HepG2 (cell line): Measurements from ENCODE around the gene PDGFRA. TPM values are rescaled to one million over a fixed set of nuclear protein-coding genes. Genes with fewer than 3 reads are reported as not detected.
"Not testable (repeated sequence)": the region's sequence is repeated elsewhere in the genome, so short reads cannot be mapped to it uniquely, and the experiment has no call there.

Experiments used
- ATAC-seq: fragments of 200-7000 bp; cut with Tn5 transposase; 3 replicates; pipeline ENCODE4 v1.9.1; 2020; ENCODE audit warnings: mild to moderate bottlenecking, moderate library complexity
- BruUV-seq: library from RNA; stranded (reverse); fragments of 400-500 nt; replicated peaks from 2 replicates; lab custom pipeline; 2021; lab: Mats Ljungman, UMichigan
- CTCF ChIA-PET: fragments of 300-600 bp; formaldehyde crosslinking; extraction: SDS; loops from one replicate; lab custom pipeline; 2021; ENCODE audit warnings: low total read pairs, inconsistent platforms, low intra/inter-chr PET ratio; lab: Yijun Ruan, JAX
- POLR2A ChIA-PET: fragments of 350-600 bp; sonication (Branson Sonifier 250); formaldehyde crosslinking; loops from one replicate; lab custom pipeline; 2020; ENCODE audit warnings: antibody characterized with exemption, inconsistent platforms; lab: Yijun Ruan, JAX
- DNase-seq: peaks from one replicate; pipeline ENCODE4 v3.0.0-alpha.2; 2015; ENCODE audit warnings: low spot score
- FAIRE-seq: peaks from 3 replicates; lab custom pipeline; 2011; peaks lifted over from hg19 to GRCh38; lab: Jason Lieb, UNC
- H2AFZ ChIP-seq: one replicate; pipeline ENCODE4 v1.6.1; 2011; ENCODE audit warnings: low read length, inconsistent platforms
- H3K27ac ChIP-seq: fragments of 300-600 bp; 3 replicates; pipeline ENCODE4 v1.8.0; 2011; ENCODE audit warnings: mixed run types, mild to moderate bottlenecking, mixed read lengths, low read length, inconsistent platforms; ENCODE audit not compliant: insufficient read depth; ENCODE audit errors: extremely low read length
- H3K27me3 ChIP-seq, 2 experiments: fragments of 200-600 bp in 1 of 2; 2 replicates in 1 of 2; 3 replicates in 1 of 2; pipeline versions ENCODE4 v1.6.0 to v1.8.0; 2011; ENCODE audit warnings: low read length in 2 of 2, mild to moderate bottlenecking in 2 of 2, moderate library complexity in 2 of 2, inconsistent platforms in 1 of 2; ENCODE audit not compliant: insufficient read depth in 2 of 2, control insufficient read depth in 1 of 2
- H3K36me3 ChIP-seq, 2 experiments: fragments of 200-600 bp in 1 of 2; replicated peaks in 1 of 2; 2 replicates in 1 of 2; 3 replicates in 1 of 2; pipeline versions ENCODE4 v1.5.1 to v1.8.0; 2011; ENCODE audit warnings: low read length in 2 of 2, inconsistent platforms in 1 of 2; ENCODE audit not compliant: insufficient read depth in 2 of 2, control insufficient read depth in 1 of 2
- H3K4me1 ChIP-seq: 2 replicates; pipeline ENCODE4 v1.5.1; 2012; ENCODE audit warnings: low read length, inconsistent platforms; ENCODE audit not compliant: insufficient read depth
- H3K4me2 ChIP-seq: 2 replicates; pipeline ENCODE4 v1.6.0; 2011; ENCODE audit warnings: low read depth, low read length, inconsistent platforms
- H3K4me3 ChIP-seq, 3 experiments: fragments of 200-600 bp in 1 of 3; sonication (generic), shearing (Covaris generic) in 1 of 3; replicated peaks in 1 of 3; 2 replicates each; pipeline ENCODE4 v1.5.1; 2011 to 2016; ENCODE audit warnings: low read length in 3 of 3, inconsistent platforms in 2 of 3, low read depth in 2 of 3, mild to moderate bottlenecking in 2 of 3, control low read depth in 1 of 3, mixed read lengths in 1 of 3; ENCODE audit not compliant: insufficient read depth in 1 of 3
- H3K79me2 ChIP-seq: one replicate; pipeline ENCODE4 v1.6.1; 2011; ENCODE audit warnings: low read length, inconsistent platforms; ENCODE audit not compliant: insufficient read depth
- H3K9ac ChIP-seq: 2 replicates; pipeline ENCODE4 v1.6.0; 2011; ENCODE audit warnings: mild to moderate bottlenecking, low read depth, low read length, inconsistent platforms; ENCODE audit not compliant: insufficient read depth
- H3K9me3 ChIP-seq: 2 replicates; pipeline ENCODE4 v1.5.1; 2012; ENCODE audit warnings: mild to moderate bottlenecking, low read length
- H4K20me1 ChIP-seq: 2 replicates; pipeline ENCODE4 v1.6.0; 2011; ENCODE audit warnings: inconsistent platforms, mild to moderate bottlenecking, low read length, moderate library complexity; ENCODE audit not compliant: insufficient read depth
- ZFP36 ChIP-seq: fragments of 150-350 bp; IDR thresholded peaks from 2 replicates; pipeline ENCODE4 v1.6.1; 2018; ENCODE audit warnings: borderline replicate concordance, low read length, low read depth; ENCODE audit not compliant: partially characterized antibody
- WGBS: methylation state at CpG from one replicate; pipeline ENCODE4 v1.1.6; 2017; ENCODE audit warnings: low lambda C conversion rate; 5-methylcytosine and 5-hydroxymethylcytosine counted together
- in situ Hi-C: cut with HindIII; loops from 2 replicates; pipeline ENCODE4 v1.10.0; 2017; ENCODE audit warnings: low pct_unique_long_range_greater_than_20kb; ENCODE audit not compliant: extremely low pct_ligation_motif_present
- intact Hi-C: fragments of 100-400 bp; cut with micrococcal nuclease; formaldehyde crosslinking; loops from one replicate; pipeline ENCODE4 v1.10.0; 2022; ENCODE audit not compliant: unreplicated experiment
- polyA plus RNA-seq, 8 experiments: library from polyadenylated mRNA; depleted of rRNA in 3 of 8; stranded (reverse) in 7 of 8; unstranded in 1 of 8; fragments of >200 nt; fragmentation: Illumina TruSeq in 4 of 8; extraction: Trizol in 4 of 8; gene quantifications; 2 replicates each; pipeline versions ENCODE4 v1.2.1 to v1.2.3, GENCODE V29; 2011 to 2016; ENCODE audit warnings: low read depth in 4 of 8, missing spikeins in 1 of 8, mixed read lengths in 1 of 8; ENCODE audit not compliant: insufficient read depth in 1 of 8
- total RNA-seq, 5 experiments: library from RNA; depleted of rRNA; stranded (reverse); fragments of >200 nt; fragmentation: Illumina TruSeq; extraction: Trizol; gene quantifications; 2 replicates each; pipeline ENCODE4 v1.2.3, GENCODE V29; 2016; ENCODE audit warnings: low read depth in 1 of 5
- TF ChIP-seq, protein P1 (sequence below), 2 experiments: sonication (generic) in 1 of 2; formaldehyde crosslinking in 1 of 2; IDR thresholded peaks; 2 replicates each; pipeline versions ENCODE4 v1.4.0 to v1.6.1; 2016 to 2020; ENCODE audit warnings: borderline replicate concordance in 1 of 2, low read depth in 1 of 2, mild to moderate bottlenecking in 1 of 2, missing genetic modification reagents in 1 of 2

PDGFRA gene
- total and polyA plus RNA-seq, 2 of the 13 experiments (the other 11 are each of a cell fraction or from before 2014, with no cell fraction given): 0.04 TPM; not detected in 1

DNA sequence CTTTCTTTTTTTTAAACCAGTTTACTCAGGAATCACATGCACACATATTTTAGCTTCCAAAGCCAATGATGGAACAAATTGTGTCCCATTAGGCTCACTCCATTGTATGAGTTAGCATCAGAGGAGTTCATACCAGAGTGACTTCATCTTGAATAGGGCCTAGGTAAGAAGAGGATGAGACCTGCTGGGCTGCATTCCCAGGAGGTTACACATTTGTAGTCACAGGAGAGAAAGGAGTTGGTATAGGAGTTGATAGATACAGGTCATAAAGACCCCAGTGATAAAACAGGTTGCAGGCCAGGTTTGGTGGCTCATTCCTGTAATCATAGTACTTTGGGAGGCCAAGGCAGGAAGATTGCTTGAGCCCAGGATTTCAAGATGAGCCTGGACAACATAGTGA, 9.3 kb downstream of the PDGFRA start (continued):
- TF ChIP-seq, protein P1, sequence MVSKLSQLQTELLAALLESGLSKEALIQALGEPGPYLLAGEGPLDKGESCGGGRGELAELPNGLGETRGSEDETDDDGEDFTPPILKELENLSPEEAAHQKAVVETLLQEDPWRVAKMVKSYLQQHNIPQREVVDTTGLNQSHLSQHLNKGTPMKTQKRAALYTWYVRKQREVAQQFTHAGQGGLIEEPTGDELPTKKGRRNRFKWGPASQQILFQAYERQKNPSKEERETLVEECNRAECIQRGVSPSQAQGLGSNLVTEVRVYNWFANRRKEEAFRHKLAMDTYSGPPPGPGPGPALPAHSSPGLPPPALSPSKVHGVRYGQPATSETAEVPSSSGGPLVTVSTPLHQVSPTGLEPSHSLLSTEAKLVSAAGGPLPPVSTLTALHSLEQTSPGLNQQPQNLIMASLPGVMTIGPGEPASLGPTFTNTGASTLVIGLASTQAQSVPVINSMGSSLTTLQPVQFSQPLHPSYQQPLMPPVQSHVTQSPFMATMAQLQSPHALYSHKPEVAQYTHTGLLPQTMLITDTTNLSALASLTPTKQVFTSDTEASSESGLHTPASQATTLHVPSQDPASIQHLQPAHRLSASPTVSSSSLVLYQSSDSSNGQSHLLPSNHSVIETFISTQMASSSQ (IDR thresholded peaks at IDR 0.05; ENCODE audit: low read depth): no peak
- TF ChIP-seq, protein P1 (CRISPR knock-in tag; IDR thresholded peaks at IDR 0.05; ENCODE audit: borderline replicate concordance): no peak

DNA sequence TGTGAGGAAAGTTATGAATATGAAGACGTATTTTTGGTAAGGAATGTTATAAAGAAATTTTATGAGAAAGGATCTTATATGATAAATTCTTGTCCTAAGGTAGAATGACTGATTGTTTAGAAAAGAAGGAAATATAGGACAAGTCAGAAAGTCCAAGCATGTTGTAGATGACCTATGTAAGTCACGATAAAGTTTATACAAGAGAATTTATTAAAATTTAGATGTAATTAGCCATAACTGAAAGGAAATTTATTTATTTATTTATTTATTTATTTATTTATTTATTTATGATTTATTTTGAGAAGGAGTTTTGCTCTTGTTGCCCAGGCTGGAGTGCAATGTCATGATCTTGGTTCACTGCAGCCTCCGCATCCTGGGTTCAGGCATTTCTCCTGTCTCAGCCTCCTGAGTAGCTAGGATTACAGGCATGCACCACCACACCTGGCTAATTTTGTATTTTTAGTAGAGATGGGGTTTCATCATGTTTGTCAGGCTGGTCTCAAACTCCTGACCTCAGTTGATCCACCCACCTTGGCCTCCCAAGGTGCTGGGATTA, 12.3 kb downstream of the PDGFRA start:
- H3K36me3 ChIP-seq, DNase-seq, H3K9ac ChIP-seq, BruUV-seq, H3K27ac ChIP-seq, intact Hi-C loops, H3K27me3 ChIP-seq, H3K4me3 ChIP-seq, H3K4me1 ChIP-seq, H4K20me1 ChIP-seq, H2AFZ ChIP-seq, POLR2A ChIA-PET, H3K4me2 ChIP-seq, CTCF ChIA-PET, ATAC-seq, FAIRE-seq, H3K79me2 ChIP-seq: not testable (repeated sequence)
- in situ Hi-C loops: loop anchor here (25.0 kb wide), 3 partner anchors 754 to 1054 kb away; no protein-coding TSS in a partner anchor
- peak; percentile 63 for TF ChIP-seq ZFP36
- WGBS: 67% methylated on average over 3 of the region's 3 CpGs
- peaks cover 44% of the 10 kb centered on the region for H3K9me3 ChIP-seq

GRCh38 chr4:54243541-54243940, 14.4 kb downstream of the PDGFRA start:
- POLR2A ChIA-PET, H4K20me1 ChIP-seq, H3K27me3 ChIP-seq, H2AFZ ChIP-seq, H3K4me3 ChIP-seq, H3K4me1 ChIP-seq, FAIRE-seq, H3K4me2 ChIP-seq, intact Hi-C loops, H3K79me2 ChIP-seq, H3K27ac ChIP-seq, ATAC-seq, DNase-seq, H3K36me3 ChIP-seq, H3K9ac ChIP-seq, BruUV-seq, CTCF ChIA-PET: not testable (repeated sequence)
- 71% methylated on average over 13 of the region's 15 CpGs for WGBS
- peaks cover 44% of the 10 kb centered on the region for H3K9me3 ChIP-seq
- in situ Hi-C loops: loop anchor here (25.0 kb wide), 3 partner anchors 756 to 1056 kb away; no protein-coding TSS in a partner anchor

DNA sequence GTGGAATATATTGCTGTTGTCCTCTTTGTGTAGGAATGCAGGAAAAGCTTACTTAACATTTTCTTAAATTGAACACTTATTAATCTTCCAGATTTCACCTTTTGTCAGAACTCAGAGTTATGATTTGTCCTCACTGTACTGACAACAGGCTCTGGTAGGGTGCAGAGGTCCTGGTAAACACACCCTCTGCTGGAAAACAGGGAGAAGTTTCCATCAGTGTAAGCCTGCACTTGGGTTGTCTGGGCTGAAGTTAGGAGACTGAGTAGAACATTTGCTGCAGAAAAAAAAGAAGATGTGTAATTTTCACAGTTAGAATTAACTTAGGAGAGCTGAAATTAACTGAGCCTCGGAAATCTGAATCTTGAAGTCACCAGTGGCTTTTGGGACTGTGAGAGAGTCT, 23.2 kb downstream of the PDGFRA start:
- intact Hi-C loops, H3K9ac ChIP-seq, FAIRE-seq, BruUV-seq, H3K9me3 ChIP-seq, H3K27me3 ChIP-seq, H3K79me2 ChIP-seq, CTCF ChIA-PET, H4K20me1 ChIP-seq, H3K36me3 ChIP-seq, in situ Hi-C loops, H3K4me2 ChIP-seq, H2AFZ ChIP-seq, H3K4me3 ChIP-seq, H3K4me1 ChIP-seq, H3K27ac ChIP-seq, DNase-seq, ATAC-seq, POLR2A ChIA-PET: not testable (repeated sequence)
- 0% methylated on average over 1 of the region's 1 CpG for WGBS
